Left ventricle myocardium inferior (tissue), 1 donor: ENCODE measurements around the gene KIAA1328. TPM values are rescaled to one million over a fixed set of nuclear protein-coding genes. Genes with fewer than 3 reads are reported as not detected.

Source experiments
- DNase-seq: peaks from one replicate; pipeline ENCODE4 v3.0.0-alpha.2; 2020
- H3K27ac ChIP-seq: fragments of 200-600 bp; replicated peaks from 2 replicates; pipeline ENCODE4 v1.8.0; 2021
- H3K27me3 ChIP-seq: fragments of 200-600 bp; 2 replicates; pipeline ENCODE4 v1.8.0; 2021; ENCODE audit warnings: low read depth
- H3K36me3 ChIP-seq: fragments of 200-600 bp; 2 replicates; pipeline ENCODE4 v1.8.0; 2021
- H3K4me1 ChIP-seq: fragments of 200-600 bp; 2 replicates; pipeline ENCODE4 v1.8.0; 2021
- H3K4me3 ChIP-seq: fragments of 200-600 bp; 2 replicates; pipeline ENCODE4 v1.8.0; 2021; ENCODE audit warnings: mild to moderate bottlenecking, moderate library complexity
- H3K9me3 ChIP-seq: fragments of 200-600 bp; replicated peaks from 2 replicates; pipeline ENCODE4 v1.8.0; 2021
- CTCF ChIP-seq: fragments of 200-600 bp; IDR thresholded peaks from 2 replicates; pipeline ENCODE4 v1.8.0; 2021; ENCODE audit warnings: antibody characterized with exemption, mild to moderate bottlenecking, borderline replicate concordance
- intact Hi-C: fragments of 100-400 bp; cut with micrococcal nuclease; formaldehyde crosslinking; loops from one replicate; pipeline ENCODE4 v1.11.0; 2022
- total RNA-seq: library from RNA; stranded (reverse); fragmentation: NEBNext Ultra II Directional; extraction: Animal tissue kit (Norgen Biotek cat#: 25700); gene quantifications from one replicate; pipeline ENCODE4 v1.2.1, GENCODE V29; 2021
- donor health status: DM: no; HTN: yes; CAD: no; lungs with severe emphysema.

Gene KIAA1328
- total RNA-seq, 1 donor from 2014 or later, result 4.0 TPM

GRCh38 chr18:36917907-36918306, 89.0 kb downstream of the KIAA1328 start:
- no peak overlapping the region for H3K4me3 ChIP-seq

GRCh38 chr18:36929601-36930000, 100.7 kb downstream of the KIAA1328 start:
- intact Hi-C loops, result no loop called here
- Histone ChIP-seq H3K27me3 (no peaks in the 10 kb centered on the region), H3K36me3 (peaks cover 8% of the 10 kb centered on the region), H3K4me3 (no peak overlapping the region), H3K9me3 (no peaks in the 10 kb centered on the region), H3K4me1 (peaks cover under 1% of the 10 kb centered on the region), H3K27ac (no peak overlapping the region)
- no peak for DNase-seq
- TF ChIP-seq CTCF, result no peak

More at GRCh38 chr18:36917907-36918306, 89.0 kb downstream of the KIAA1328 start:
- H3K36me3 ChIP-seq, result no peaks in the 10 kb centered on the region
- TF ChIP-seq CTCF, result no peak
- no peak overlapping the region for H3K27ac ChIP-seq
- intact Hi-C loops, result no loop called here
- no peak for DNase-seq
- no peaks in the 10 kb centered on the region for H3K27me3 ChIP-seq
- H3K4me1 ChIP-seq, result no peaks in the 10 kb centered on the region
- H3K9me3 ChIP-seq, result peaks cover 11% of the 10 kb centered on the region

- peaks cover 11% of the 10 kb centered on the region for H3K4me1 ChIP-seq
- intact Hi-C loops, result no loop called here
- no peak overlapping the region for H3K27ac ChIP-seq
- H3K36me3 ChIP-seq, result peaks cover 8% of the 10 kb centered on the region
- H3K9me3 ChIP-seq, result no peaks in the 10 kb centered on the region
- DNase-seq, result no peak
- no peak for TF ChIP-seq CTCF
- no peak overlapping the region for H3K4me3 ChIP-seq
- H3K27me3 ChIP-seq, result no peaks in the 10 kb centered on the region
Measured at GRCh38 chr18:36931106-36931505, 102.2 kb downstream of the KIAA1328 start.

- intact Hi-C loops, result no loop called here
- Histone ChIP-seq H3K36me3 (peaks cover 11% of the 10 kb centered on the region), H3K4me1 (peaks cover 11% of the 10 kb centered on the region), H3K4me3 (no peak overlapping the region), H3K9me3 (peaks cover 16% of the 10 kb centered on the region), H3K27ac (no peak overlapping the region), H3K27me3 (no peaks in the 10 kb centered on the region)
- TF ChIP-seq CTCF, result no peak
- DNase-seq, result no peak
Measured at GRCh38 chr18:36933552-36933951, 104.6 kb downstream of the KIAA1328 start.

- H3K4me3 ChIP-seq, result no peak overlapping the region
- peaks cover 27% of the 10 kb centered on the region for H3K9me3 ChIP-seq
- H3K27ac ChIP-seq, result no peak overlapping the region
- no peak for DNase-seq
- peaks cover 11% of the 10 kb centered on the region for H3K36me3 ChIP-seq
- intact Hi-C loops, result no loop called here
- H3K4me1 ChIP-seq, result peaks cover 11% of the 10 kb centered on the region
- no peaks in the 10 kb centered on the region for H3K27me3 ChIP-seq
- TF ChIP-seq CTCF, result no peak
Measured at GRCh38 chr18:36934884-36935283, 106.0 kb downstream of the KIAA1328 start.

- DNase-seq, result no peak
- Histone ChIP-seq H3K4me1 (no peaks in the 10 kb centered on the region), H3K27me3 (no peaks in the 10 kb centered on the region), H3K27ac (no peak overlapping the region), H3K4me3 (no peak overlapping the region), H3K36me3 (peaks cover 1% of the 10 kb centered on the region), H3K9me3 (peaks cover 24% of the 10 kb centered on the region)
- peak; percentile 33 for TF ChIP-seq CTCF
- intact Hi-C loops, result no loop called here
Measured at GRCh38 chr18:36942264-36942663, 113.3 kb downstream of the KIAA1328 start.
